Measurements from ENCODE around the gene C1S. TPM values are rescaled to one million over a fixed set of nuclear protein-coding genes. Genes with fewer than 3 reads are reported as not detected.

The C1S gene
- total RNA-seq, 1 experiment from 2014 or later: 32.4 TPM

DNA sequence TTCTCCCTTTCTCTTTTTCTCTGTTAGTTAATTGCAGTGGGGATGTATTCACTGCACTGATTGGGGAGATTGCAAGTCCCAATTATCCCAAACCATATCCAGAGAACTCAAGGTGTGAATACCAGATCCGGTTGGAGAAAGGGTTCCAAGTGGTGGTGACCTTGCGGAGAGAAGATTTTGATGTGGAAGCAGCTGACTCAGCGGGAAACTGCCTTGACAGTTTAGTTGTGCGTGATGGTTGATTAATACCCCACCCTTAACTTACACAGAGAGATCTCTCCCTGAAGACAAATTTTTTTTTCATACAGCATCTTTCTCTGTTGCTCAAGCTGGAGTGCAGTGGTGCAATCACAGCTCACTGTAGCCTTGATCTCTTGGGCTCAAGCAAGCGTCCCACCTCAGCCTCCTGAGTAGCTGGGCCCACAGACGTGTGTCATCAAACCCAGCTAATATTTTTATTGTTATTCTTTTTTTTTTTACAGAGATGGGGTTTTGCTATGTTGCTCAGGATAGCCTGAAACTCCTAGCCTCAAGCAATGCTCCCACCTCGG lies 4.6 kb downstream of the C1S start:
- POLR2A ChIA-PET (ENCODE audit: unreplicated experiment): no interaction called here
- Histone ChIP-seq H3K79me2 (ENCODE audit: low read depth) (no peaks in the 10 kb centered on the region), H3K9me2 (ENCODE audit: insufficient read depth) (no peaks in the 10 kb centered on the region; the same call in 1 of the 2 replicates), H3F3A (ENCODE audit: insufficient read depth, low read depth) (peaks cover 21% of the 10 kb centered on the region), H3K27ac (no peak overlapping the region), H2AFZ (no peak overlapping the region), H4K20me1 (ENCODE audit: insufficient read depth) (no peaks in the 10 kb centered on the region), H3K27me3 (ENCODE audit: insufficient read depth, low read depth) (no peaks in the 10 kb centered on the region), H3K36me3 (ENCODE audit: low read depth) (no peaks in the 10 kb centered on the region), H3K4me2 (no peak overlapping the region), H3K9me3 (ENCODE audit: insufficient read depth, low read depth) (no peaks in the 10 kb centered on the region), H3K4me3 (no peak overlapping the region), H3K4me1 (replicated peaks; ENCODE audit: insufficient read depth) (peaks cover 29% of the 10 kb centered on the region)
- BruUV-seq (replicated peaks): no TSS peak
- DNase-seq: no peak
- no peak for TF ChIP-seq EZH2 (IDR thresholded peaks at IDR 0.05; ENCODE audit: low read depth)
- TF ChIP-seq, protein P1, sequence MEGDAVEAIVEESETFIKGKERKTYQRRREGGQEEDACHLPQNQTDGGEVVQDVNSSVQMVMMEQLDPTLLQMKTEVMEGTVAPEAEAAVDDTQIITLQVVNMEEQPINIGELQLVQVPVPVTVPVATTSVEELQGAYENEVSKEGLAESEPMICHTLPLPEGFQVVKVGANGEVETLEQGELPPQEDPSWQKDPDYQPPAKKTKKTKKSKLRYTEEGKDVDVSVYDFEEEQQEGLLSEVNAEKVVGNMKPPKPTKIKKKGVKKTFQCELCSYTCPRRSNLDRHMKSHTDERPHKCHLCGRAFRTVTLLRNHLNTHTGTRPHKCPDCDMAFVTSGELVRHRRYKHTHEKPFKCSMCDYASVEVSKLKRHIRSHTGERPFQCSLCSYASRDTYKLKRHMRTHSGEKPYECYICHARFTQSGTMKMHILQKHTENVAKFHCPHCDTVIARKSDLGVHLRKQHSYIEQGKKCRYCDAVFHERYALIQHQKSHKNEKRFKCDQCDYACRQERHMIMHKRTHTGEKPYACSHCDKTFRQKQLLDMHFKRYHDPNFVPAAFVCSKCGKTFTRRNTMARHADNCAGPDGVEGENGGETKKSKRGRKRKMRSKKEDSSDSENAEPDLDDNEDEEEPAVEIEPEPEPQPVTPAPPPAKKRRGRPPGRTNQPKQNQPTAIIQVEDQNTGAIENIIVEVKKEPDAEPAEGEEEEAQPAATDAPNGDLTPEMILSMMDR (conservative IDR thresholded peaks at IDR 0.05): no peak
- intact Hi-C loops (cut with micrococcal nuclease; ENCODE audit: unreplicated experiment): no loop called here
- CTCF ChIA-PET: no interaction called here

DNA sequence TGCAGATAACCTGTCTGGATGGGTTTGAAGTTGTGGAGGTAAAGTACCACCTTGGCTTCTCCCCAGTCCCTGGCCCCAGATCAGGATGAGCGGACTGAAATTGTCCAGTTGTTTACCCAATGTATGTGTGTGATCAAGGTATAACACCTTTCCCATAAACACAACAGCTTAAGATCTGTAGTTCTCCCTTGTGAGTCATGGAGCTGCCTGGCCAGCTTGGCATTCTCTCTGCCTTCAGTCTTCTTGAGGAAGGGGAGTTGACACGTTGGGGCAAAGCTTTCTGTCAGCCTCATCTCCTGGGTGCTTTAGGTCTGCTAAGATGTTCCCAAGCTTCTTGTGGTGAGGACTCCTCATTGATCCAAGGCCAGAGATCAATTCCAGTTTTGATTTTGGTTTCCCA lies 6.1 kb downstream of the C1S start:
- no peaks in the 10 kb centered on the region for H3K79me2 ChIP-seq (ENCODE audit: low read depth)
- ChIA-PET CTCF (no interaction called here), POLR2A (ENCODE audit: unreplicated experiment) (no interaction called here)
- no peak overlapping the region for H3K27ac ChIP-seq
- intact Hi-C loops (cut with micrococcal nuclease; ENCODE audit: unreplicated experiment): no loop called here
- H2AFZ ChIP-seq: no peak overlapping the region
- TF ChIP-seq, protein P1 (conservative IDR thresholded peaks at IDR 0.05): no peak
- TF ChIP-seq EZH2 (IDR thresholded peaks at IDR 0.05; ENCODE audit: low read depth): no peak
- no peaks in the 10 kb centered on the region for H4K20me1 ChIP-seq (ENCODE audit: insufficient read depth)
- H3K36me3 ChIP-seq (ENCODE audit: low read depth): no peaks in the 10 kb centered on the region
- no peak overlapping the region for H3K4me2 ChIP-seq
- DNase-seq: no peak
- no TSS peak for BruUV-seq (replicated peaks)
- no peaks in the 10 kb centered on the region; the same call in 1 of the 2 replicates for H3K9me2 ChIP-seq (ENCODE audit: insufficient read depth)
- no peaks in the 10 kb centered on the region for H3K27me3 ChIP-seq (ENCODE audit: insufficient read depth, low read depth)
- H3F3A ChIP-seq (ENCODE audit: insufficient read depth, low read depth): peaks cover 21% of the 10 kb centered on the region
- no peaks in the 10 kb centered on the region for H3K9me3 ChIP-seq (ENCODE audit: insufficient read depth, low read depth)
- peaks cover 21% of the 10 kb centered on the region for H3K4me1 ChIP-seq (replicated peaks; ENCODE audit: insufficient read depth)
- no peak overlapping the region for H3K4me3 ChIP-seq

DNA sequence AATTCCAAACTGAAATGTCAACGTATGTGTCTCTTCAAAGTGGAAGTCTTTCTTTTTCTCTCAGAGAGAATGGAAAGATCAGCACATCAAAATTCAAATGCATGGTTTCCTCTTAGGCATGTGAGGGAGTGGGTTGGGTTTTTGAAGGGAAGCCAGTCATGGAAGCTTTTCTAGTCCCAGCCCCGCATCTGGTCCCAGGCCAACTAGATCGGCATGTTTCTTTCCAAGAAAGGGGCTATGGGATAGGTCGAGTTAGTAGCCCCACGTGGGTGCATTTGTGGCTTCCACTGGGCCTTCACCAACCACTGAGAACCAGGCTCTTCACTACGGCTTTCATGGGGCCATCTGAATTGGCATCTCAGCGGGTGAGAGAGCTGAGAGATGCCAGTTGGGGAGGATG lies 6.6 kb downstream of the C1S start:
- no peak overlapping the region for H3K27ac ChIP-seq
- no peaks in the 10 kb centered on the region for H3K36me3 ChIP-seq (ENCODE audit: low read depth)
- ChIA-PET CTCF (no interaction called here), POLR2A (ENCODE audit: unreplicated experiment) (no interaction called here)
- intact Hi-C loops (cut with micrococcal nuclease; ENCODE audit: unreplicated experiment): no loop called here
- H3K27me3 ChIP-seq (ENCODE audit: insufficient read depth, low read depth): no peaks in the 10 kb centered on the region
- no peaks in the 10 kb centered on the region for H3K79me2 ChIP-seq (ENCODE audit: low read depth)
- peaks cover 21% of the 10 kb centered on the region for H3K4me1 ChIP-seq (replicated peaks; ENCODE audit: insufficient read depth)
- DNase-seq: no peak
- no peaks in the 10 kb centered on the region; the same call in 1 of the 2 replicates for H3K9me2 ChIP-seq (ENCODE audit: insufficient read depth)
- TF ChIP-seq EZH2 (IDR thresholded peaks at IDR 0.05; ENCODE audit: low read depth): no peak
- TF ChIP-seq, protein P1 (conservative IDR thresholded peaks at IDR 0.05): no peak
- no peak overlapping the region for H2AFZ ChIP-seq
- no peaks in the 10 kb centered on the region for H3K9me3 ChIP-seq (ENCODE audit: insufficient read depth, low read depth)
- no peak overlapping the region for H3K4me3 ChIP-seq
- H3F3A ChIP-seq (ENCODE audit: insufficient read depth, low read depth): peaks cover 21% of the 10 kb centered on the region
- H4K20me1 ChIP-seq (ENCODE audit: insufficient read depth): no peaks in the 10 kb centered on the region
- no TSS peak for BruUV-seq (replicated peaks)
- no peak overlapping the region for H3K4me2 ChIP-seq
